Measurements from ENCODE around the gene PYY. TPM values are rescaled to one million over a fixed set of nuclear protein-coding genes. Genes with fewer than 3 reads are reported as not detected.

Gene PYY
- total RNA-seq, 1 experiment from 2014 or later, result not detected

DNA sequence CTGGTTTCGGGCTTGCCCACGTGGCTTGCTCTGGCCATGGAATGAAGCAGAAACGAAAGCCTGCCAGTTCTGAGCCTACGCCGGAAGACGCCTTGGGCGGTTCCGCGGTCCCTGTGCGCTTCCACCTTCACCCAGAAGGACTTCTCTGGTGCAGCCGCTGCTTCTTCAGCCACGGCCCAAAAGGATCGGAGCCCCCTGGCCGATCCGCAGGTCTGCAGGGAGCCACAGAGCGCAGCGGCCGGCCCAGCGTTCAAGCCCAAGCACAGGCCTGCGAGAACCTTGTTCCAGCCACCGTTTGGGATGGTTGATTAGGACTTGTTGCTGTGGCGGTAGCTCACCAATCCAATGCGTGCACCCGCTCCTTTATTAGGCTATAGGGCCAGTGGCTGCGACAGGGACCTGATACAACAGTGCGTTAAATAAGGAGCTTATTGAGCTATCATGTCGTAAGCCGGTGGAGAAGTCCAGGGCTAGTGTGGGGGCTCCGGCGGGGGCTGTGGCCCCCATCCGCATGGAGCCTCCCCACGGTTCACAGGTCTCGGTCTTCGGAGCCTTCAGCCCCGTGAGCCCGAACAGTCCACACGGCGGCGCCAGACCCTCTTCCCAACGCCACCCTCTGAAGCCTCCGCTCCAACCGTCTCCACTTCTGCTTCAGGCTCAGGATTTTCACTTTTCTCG lies 36.3 kb downstream of the PYY start:
- H3K4me1 ChIP-seq (ENCODE audit: control insufficient read depth, insufficient read depth, low read length), result no peaks in the 10 kb centered on the region
- H3K9me3 ChIP-seq (ENCODE audit: control insufficient read depth, insufficient read depth, low read depth, low read length), result no peaks in the 10 kb centered on the region
- ChIA-PET CTCF (no interaction called here), POLR2A (no interaction called here)
- TF ChIP-seq, protein P1, sequence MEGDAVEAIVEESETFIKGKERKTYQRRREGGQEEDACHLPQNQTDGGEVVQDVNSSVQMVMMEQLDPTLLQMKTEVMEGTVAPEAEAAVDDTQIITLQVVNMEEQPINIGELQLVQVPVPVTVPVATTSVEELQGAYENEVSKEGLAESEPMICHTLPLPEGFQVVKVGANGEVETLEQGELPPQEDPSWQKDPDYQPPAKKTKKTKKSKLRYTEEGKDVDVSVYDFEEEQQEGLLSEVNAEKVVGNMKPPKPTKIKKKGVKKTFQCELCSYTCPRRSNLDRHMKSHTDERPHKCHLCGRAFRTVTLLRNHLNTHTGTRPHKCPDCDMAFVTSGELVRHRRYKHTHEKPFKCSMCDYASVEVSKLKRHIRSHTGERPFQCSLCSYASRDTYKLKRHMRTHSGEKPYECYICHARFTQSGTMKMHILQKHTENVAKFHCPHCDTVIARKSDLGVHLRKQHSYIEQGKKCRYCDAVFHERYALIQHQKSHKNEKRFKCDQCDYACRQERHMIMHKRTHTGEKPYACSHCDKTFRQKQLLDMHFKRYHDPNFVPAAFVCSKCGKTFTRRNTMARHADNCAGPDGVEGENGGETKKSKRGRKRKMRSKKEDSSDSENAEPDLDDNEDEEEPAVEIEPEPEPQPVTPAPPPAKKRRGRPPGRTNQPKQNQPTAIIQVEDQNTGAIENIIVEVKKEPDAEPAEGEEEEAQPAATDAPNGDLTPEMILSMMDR (IDR thresholded peaks at IDR 0.05), result no peak; the same call in 1 of the 2 replicates
- no peak for TF ChIP-seq SIN3A (IDR thresholded peaks at IDR 0.05; ENCODE audit: borderline replicate concordance, insufficient read depth, low read depth, low read length)
- TF ChIP-seq TCF7L2 (IDR thresholded peaks at IDR 0.05; ENCODE audit: low read depth, low read length), result no peak
- TF ChIP-seq POLR2AphosphoS5 (IDR thresholded peaks at IDR 0.05; ENCODE audit: low read depth, low read length), result no peak
- TF ChIP-seq, protein P2, sequence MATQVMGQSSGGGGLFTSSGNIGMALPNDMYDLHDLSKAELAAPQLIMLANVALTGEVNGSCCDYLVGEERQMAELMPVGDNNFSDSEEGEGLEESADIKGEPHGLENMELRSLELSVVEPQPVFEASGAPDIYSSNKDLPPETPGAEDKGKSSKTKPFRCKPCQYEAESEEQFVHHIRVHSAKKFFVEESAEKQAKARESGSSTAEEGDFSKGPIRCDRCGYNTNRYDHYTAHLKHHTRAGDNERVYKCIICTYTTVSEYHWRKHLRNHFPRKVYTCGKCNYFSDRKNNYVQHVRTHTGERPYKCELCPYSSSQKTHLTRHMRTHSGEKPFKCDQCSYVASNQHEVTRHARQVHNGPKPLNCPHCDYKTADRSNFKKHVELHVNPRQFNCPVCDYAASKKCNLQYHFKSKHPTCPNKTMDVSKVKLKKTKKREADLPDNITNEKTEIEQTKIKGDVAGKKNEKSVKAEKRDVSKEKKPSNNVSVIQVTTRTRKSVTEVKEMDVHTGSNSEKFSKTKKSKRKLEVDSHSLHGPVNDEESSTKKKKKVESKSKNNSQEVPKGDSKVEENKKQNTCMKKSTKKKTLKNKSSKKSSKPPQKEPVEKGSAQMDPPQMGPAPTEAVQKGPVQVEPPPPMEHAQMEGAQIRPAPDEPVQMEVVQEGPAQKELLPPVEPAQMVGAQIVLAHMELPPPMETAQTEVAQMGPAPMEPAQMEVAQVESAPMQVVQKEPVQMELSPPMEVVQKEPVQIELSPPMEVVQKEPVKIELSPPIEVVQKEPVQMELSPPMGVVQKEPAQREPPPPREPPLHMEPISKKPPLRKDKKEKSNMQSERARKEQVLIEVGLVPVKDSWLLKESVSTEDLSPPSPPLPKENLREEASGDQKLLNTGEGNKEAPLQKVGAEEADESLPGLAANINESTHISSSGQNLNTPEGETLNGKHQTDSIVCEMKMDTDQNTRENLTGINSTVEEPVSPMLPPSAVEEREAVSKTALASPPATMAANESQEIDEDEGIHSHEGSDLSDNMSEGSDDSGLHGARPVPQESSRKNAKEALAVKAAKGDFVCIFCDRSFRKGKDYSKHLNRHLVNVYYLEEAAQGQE (IDR thresholded peaks at IDR 0.05; ENCODE audit: insufficient read depth in 1 of 2, low read depth in 2 of 2, low read length in 1 of 2), result no peak
- no peak overlapping the region for H3K27ac ChIP-seq (ENCODE audit: low read length)
- in situ Hi-C loops (cut with HindIII; ENCODE audit: low pct_unique_long_range_greater_than_20kb, low sequenced_read_pairs) (no loop called here), intact Hi-C loops (cut with micrococcal nuclease; ENCODE audit: unreplicated experiment) (no loop called here)
- no peak for DNase-seq (ENCODE audit: low read depth, low spot score)
- H3K27me3 ChIP-seq (ENCODE audit: control insufficient read depth, insufficient read depth, low read length), result no peaks in the 10 kb centered on the region
- ATAC-seq, result no peak
- no TSS peak for BruUV-seq (replicated peaks)
- H3K4me3 ChIP-seq (ENCODE audit: low read depth in 2 of 2, low read length in 2 of 2), result no peak overlapping the region
- no peaks in the 10 kb centered on the region for H3K36me3 ChIP-seq (ENCODE audit: control insufficient read depth, insufficient read depth, low read length)

DNA sequence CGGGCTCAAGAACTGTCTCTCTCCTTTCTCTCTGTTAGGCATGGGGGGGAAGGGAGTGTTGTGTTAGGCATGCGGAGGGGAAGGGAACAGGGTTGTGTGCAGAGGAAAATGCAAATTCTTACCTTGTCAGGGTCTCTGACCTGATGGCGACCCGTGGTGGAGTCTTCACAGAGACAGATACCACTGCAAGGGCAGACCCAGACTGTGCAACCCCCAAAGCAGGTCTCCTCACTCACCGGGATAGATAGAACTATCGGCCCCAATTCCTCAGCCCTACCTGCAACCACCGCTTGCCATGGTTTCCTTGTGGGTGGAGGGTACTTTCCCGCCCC lies 36.8 kb downstream of the PYY start:
- in situ Hi-C loops (cut with HindIII; ENCODE audit: low pct_unique_long_range_greater_than_20kb, low sequenced_read_pairs), result no loop called here
- DNase-seq (ENCODE audit: low read depth, low spot score), result no peak
- intact Hi-C loops (cut with micrococcal nuclease; ENCODE audit: unreplicated experiment), result no loop called here
- BruUV-seq (replicated peaks), result no TSS peak
- ATAC-seq, result no peak
- Histone ChIP-seq H3K4me3 (ENCODE audit: low read depth in 2 of 2, low read length in 2 of 2) (no peak overlapping the region), H3K27me3 (ENCODE audit: control insufficient read depth, insufficient read depth, low read length) (no peaks in the 10 kb centered on the region), H3K36me3 (ENCODE audit: control insufficient read depth, insufficient read depth, low read length) (no peaks in the 10 kb centered on the region), H3K9me3 (ENCODE audit: control insufficient read depth, insufficient read depth, low read depth, low read length) (no peaks in the 10 kb centered on the region), H3K4me1 (ENCODE audit: control insufficient read depth, insufficient read depth, low read length) (no peaks in the 10 kb centered on the region), H3K27ac (ENCODE audit: low read length) (no peak overlapping the region)
- no peak for TF ChIP-seq SIN3A (IDR thresholded peaks at IDR 0.05; ENCODE audit: borderline replicate concordance, insufficient read depth, low read depth, low read length)
- no peak for TF ChIP-seq POLR2AphosphoS5 (IDR thresholded peaks at IDR 0.05; ENCODE audit: low read depth, low read length)
- TF ChIP-seq, protein P2 (IDR thresholded peaks at IDR 0.05; ENCODE audit: insufficient read depth in 1 of 2, low read depth in 2 of 2, low read length in 1 of 2), result no peak
- TF ChIP-seq TCF7L2 (IDR thresholded peaks at IDR 0.05; ENCODE audit: low read depth, low read length), result no peak
- TF ChIP-seq, protein P1 (IDR thresholded peaks at IDR 0.05), result no peak
- POLR2A ChIA-PET, result no interaction called here
- CTCF ChIA-PET, result no interaction called here
